Measurements from ENCODE around the gene RECK.

The RECK gene

DNA sequence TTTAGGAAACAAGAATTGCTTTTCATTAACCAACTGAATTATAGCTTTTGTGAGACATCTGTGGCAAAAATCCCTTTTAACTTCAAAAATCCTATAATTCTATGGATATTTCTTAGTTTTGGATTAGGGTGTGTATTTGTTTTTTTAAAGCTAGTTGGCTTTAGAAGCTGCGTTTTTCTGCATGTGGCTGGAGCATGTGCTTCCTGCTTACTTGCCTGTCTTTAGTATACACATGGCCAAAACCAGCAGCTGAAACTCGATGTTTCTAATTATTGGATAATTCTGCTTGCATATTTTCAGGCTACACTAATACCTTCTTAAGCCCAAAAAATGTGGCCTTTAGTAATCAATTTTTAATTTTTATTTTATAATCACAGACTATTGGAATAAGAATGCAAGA lies 8.9 kb downstream of the RECK start:
- TF ChIP-seq SIN3A (IDR thresholded peaks at IDR 0.05; ENCODE audit: borderline replicate concordance, insufficient read depth, low read length) (no peak), POLR2AphosphoS5 (IDR thresholded peaks at IDR 0.05; ENCODE audit: low read depth, low read length) (no peak), REST (IDR thresholded peaks at IDR 0.05; ENCODE audit: insufficient read depth in 1 of 2, low read depth in 2 of 2, low read length in 2 of 2) (no peak), TAF1 (IDR thresholded peaks at IDR 0.05; ENCODE audit: borderline replicate concordance, insufficient read depth, low read length) (no peak), FOXP2 (optimal IDR thresholded peaks at IDR 0.05; ENCODE audit: borderline replicate concordance, extremely low read depth, extremely low read length, insufficient read depth) (no peak)

DNA sequence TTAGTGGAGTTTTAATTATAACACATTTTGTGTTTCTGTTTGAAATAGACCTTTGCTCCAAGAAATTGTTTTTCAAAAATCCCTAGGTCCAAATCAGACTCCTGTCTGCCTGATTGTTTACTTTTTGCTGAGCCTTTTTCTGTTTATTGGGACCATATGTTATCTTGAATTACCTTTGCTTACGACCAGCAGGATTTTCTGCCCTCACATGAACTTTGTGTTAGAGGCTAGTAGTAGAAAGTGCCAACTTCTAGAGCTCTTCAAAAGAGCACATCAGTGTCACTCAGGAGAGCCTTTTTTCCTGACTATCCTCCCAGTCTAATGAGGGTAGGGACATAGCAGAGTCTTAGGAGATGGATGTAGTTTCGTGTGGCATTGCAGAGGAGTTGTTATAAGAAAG lies 10.2 kb downstream of the RECK start:
- TF ChIP-seq POLR2AphosphoS5 (IDR thresholded peaks at IDR 0.05; ENCODE audit: low read depth, low read length): no peak
- TF ChIP-seq TAF1 (IDR thresholded peaks at IDR 0.05; ENCODE audit: borderline replicate concordance, insufficient read depth, low read length): no peak
- TF ChIP-seq SIN3A (IDR thresholded peaks at IDR 0.05; ENCODE audit: borderline replicate concordance, insufficient read depth, low read length): no peak
- no peak for TF ChIP-seq REST (IDR thresholded peaks at IDR 0.05; ENCODE audit: insufficient read depth in 1 of 2, low read depth in 2 of 2, low read length in 2 of 2)
- no peak for TF ChIP-seq FOXP2 (optimal IDR thresholded peaks at IDR 0.05; ENCODE audit: borderline replicate concordance, extremely low read depth, extremely low read length, insufficient read depth)

GRCh38 chr9:36049408-36049807 lies 12.7 kb downstream of the RECK start:
- TF ChIP-seq REST (IDR thresholded peaks at IDR 0.05; ENCODE audit: insufficient read depth in 1 of 2, low read depth in 2 of 2, low read length in 2 of 2) (no peak), FOXP2 (optimal IDR thresholded peaks at IDR 0.05; ENCODE audit: borderline replicate concordance, extremely low read depth, extremely low read length, insufficient read depth) (no peak), POLR2AphosphoS5 (IDR thresholded peaks at IDR 0.05; ENCODE audit: low read depth, low read length) (no peak), SIN3A (IDR thresholded peaks at IDR 0.05; ENCODE audit: borderline replicate concordance, insufficient read depth, low read length) (no peak), TAF1 (IDR thresholded peaks at IDR 0.05; ENCODE audit: borderline replicate concordance, insufficient read depth, low read length) (no peak)

DNA sequence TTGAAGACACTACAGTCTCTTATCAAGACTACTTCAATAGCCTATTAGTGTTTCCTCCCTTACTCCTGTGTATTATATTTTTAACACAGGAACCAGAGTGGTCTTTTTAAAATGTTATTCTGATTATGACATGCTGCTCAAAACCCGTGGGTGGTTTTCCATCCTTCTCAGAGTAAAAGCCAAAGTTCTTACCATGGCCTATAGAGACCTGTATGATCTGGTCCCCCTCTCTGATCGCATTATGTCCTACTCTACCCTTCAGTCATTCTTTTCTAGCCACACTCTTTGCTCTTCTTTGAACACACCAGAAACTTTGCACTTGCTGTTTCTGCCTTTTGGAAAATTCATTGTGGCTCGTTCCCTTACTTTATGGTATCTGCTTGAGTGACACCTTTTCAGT lies 13.8 kb downstream of the RECK start:
- no peak for TF ChIP-seq TAF1 (IDR thresholded peaks at IDR 0.05; ENCODE audit: borderline replicate concordance, insufficient read depth, low read length)
- no peak for TF ChIP-seq SIN3A (IDR thresholded peaks at IDR 0.05; ENCODE audit: borderline replicate concordance, insufficient read depth, low read length)
- TF ChIP-seq FOXP2 (optimal IDR thresholded peaks at IDR 0.05; ENCODE audit: borderline replicate concordance, extremely low read depth, extremely low read length, insufficient read depth): no peak
- TF ChIP-seq REST (IDR thresholded peaks at IDR 0.05; ENCODE audit: insufficient read depth in 1 of 2, low read depth in 2 of 2, low read length in 2 of 2): no peak
- no peak for TF ChIP-seq POLR2AphosphoS5 (IDR thresholded peaks at IDR 0.05; ENCODE audit: low read depth, low read length)

DNA sequence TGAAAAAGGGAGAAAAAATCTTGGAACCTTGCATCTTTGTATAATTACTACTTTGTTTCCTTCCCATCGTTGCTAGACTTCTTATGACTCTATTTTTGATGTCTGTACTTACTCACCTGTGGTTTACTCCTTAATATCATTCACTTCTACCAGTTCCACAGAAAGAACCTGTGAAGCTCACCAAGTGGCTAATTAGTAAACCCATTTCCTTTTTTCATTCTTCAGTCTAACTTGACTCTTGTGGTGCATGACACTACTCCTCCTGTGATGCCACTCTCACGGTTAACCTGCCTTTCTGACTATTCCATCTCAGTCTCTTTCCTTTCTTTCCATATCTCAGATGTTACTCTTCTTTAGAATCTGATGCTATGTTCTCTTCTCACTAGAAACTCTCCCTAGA lies 14.6 kb downstream of the RECK start:
- TF ChIP-seq POLR2AphosphoS5 (IDR thresholded peaks at IDR 0.05; ENCODE audit: low read depth, low read length) (no peak), SIN3A (IDR thresholded peaks at IDR 0.05; ENCODE audit: borderline replicate concordance, insufficient read depth, low read length) (no peak), REST (IDR thresholded peaks at IDR 0.05; ENCODE audit: insufficient read depth in 1 of 2, low read depth in 2 of 2, low read length in 2 of 2) (no peak), FOXP2 (optimal IDR thresholded peaks at IDR 0.05; ENCODE audit: borderline replicate concordance, extremely low read depth, extremely low read length, insufficient read depth) (no peak), TAF1 (IDR thresholded peaks at IDR 0.05; ENCODE audit: borderline replicate concordance, insufficient read depth, low read length) (no peak)

All from PFSK-1 (cell line).